ENCODE data around the gene RP2. TPM values are rescaled to one million over a fixed set of nuclear protein-coding genes. Genes with fewer than 3 reads are reported as not detected.

The RP2 gene
- total RNA-seq, 1 experiment from 2014 or later: 13.2 TPM

DNA sequence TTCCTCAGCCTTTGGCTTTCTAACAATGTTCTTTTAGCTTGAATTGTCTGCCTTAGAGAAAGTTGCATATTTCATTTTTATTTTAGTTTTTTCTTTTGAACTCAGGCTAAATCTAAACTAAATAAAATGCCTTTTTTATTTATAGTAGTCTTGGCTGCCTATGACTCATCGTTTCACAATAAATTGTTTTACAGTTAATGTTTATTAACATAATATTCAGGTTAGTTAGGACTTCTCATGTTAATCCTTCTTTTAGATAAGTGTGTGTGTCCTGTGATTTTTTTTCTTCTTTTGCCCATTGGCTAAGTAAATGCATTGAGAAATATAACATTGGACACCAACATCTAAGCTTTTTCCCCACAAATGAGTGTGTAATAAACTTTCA, 1.6 kb downstream of the RP2 start:
- DNase-seq (ENCODE audit: low read depth): no peak
- in situ Hi-C loops (cut with HindIII; ENCODE audit: low pct_unique_long_range_greater_than_20kb, low sequenced_read_pairs): no loop called here

DNA sequence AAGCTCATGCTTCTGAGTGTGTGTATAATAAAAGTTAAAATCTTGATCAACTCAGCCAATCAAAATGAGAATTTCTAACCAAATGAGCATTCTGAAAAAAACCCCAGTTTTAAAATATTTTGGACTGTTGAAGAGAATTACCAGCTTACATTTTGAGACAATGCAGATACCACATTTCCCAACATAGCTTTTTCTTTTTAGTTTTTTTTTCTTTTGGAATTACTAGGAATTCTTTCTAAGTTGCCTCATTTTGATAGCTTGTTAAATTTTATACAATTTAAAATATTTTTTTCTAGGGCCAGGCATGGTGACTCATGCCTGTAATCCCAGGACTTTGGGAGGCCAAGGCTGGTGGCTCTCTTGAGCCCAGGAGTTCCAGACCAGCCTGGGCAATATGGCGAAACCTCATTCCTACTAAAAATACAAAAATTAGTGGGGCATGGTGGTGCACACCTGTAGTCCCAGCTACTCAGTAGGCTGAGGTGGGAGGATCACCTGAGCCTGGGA, 2.2 kb downstream of the RP2 start:
- in situ Hi-C loops (cut with HindIII; ENCODE audit: low pct_unique_long_range_greater_than_20kb, low sequenced_read_pairs): no loop called here
- no peak for DNase-seq (ENCODE audit: low read depth)

DNA sequence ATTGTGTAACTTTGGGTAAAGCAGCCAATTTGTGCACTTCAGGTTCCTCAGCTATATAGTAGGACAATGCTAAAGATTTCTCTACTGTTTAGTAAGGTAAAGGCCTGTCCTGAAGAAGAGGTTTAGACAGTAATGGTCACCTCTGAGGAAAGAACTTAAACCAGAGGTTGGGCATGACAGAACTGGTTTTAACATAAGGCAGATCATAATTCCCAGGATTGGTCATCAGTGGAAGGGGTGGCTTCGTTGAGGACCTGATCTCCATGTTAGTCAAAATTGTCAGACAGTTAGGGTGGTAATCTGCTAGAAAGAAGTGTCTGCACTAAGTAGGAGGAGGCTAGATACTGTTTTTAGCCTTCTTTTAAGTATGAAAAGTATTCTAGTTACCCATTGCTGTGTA, 4.1 kb downstream of the RP2 start:
- in situ Hi-C loops (cut with HindIII; ENCODE audit: low pct_unique_long_range_greater_than_20kb, low sequenced_read_pairs): no loop called here
- DNase-seq (ENCODE audit: low read depth): no peak

GRCh38 chrX:46841346-46841745, 4.5 kb downstream of the RP2 start:
- no peak for DNase-seq (ENCODE audit: low read depth)
- in situ Hi-C loops (cut with HindIII; ENCODE audit: low pct_unique_long_range_greater_than_20kb, low sequenced_read_pairs): no loop called here

DNA sequence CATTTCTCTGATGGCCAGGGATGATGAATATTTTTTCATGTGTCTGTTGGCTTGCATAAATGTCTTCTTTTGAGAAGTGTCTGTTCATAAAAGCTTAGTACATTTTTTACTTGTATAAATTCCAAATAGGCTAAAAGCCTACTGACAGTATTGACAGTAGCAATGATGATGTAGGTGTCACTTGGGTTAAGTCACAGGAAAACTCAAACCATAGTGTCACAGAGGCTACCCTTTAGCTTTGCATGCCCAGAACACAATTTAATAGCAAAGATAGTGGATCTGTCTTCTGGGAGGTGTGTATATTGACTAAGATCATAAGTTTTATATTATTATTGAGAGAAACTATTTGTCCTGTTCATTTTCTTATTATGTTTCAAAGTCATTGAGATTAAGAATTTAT, 8.1 kb downstream of the RP2 start:
- in situ Hi-C loops (cut with HindIII; ENCODE audit: low pct_unique_long_range_greater_than_20kb, low sequenced_read_pairs): no loop called here
- DNase-seq (ENCODE audit: low read depth): no peak

DNA sequence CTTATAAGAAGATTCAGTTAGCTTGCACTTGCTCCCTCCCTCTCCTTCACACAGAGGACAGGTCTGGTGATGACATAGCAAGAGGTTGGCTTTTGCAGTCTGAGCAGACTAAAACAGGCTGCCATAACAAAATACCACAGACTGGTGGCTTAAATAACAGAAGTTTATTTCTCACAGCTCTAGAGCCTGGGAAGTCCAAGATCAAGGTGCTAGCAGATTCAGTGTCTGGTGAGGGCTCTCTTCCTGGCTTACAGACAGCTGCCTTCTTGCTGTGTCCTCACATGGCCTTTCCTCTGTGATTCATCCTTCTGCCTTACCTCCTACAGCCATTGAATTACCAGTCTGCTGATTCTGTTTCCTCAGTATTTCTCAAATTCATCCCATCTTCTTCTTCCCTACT, 13.1 kb downstream of the RP2 start:
- no peak for DNase-seq (ENCODE audit: low read depth)
- in situ Hi-C loops (cut with HindIII; ENCODE audit: low pct_unique_long_range_greater_than_20kb, low sequenced_read_pairs): no loop called here

DNA sequence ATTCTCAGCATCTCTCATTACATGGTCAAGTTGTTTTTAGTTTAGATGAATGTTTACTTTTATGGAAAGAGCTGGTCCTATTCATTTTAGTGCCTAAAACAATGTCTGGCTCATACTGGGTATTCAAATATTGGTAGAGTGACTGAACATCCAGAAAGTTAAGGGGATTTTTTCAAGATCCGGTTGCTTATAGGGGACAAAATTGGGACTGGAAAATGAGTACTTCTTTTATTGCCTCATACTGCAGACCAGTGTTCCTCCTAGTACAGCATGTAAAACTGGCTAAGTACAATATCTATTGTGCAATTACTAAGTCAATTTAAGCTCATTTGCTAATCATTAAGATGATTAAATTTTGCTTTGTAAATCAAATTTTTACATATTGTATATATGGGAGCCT, 13.9 kb downstream of the RP2 start:
- no peak for DNase-seq (ENCODE audit: low read depth)
- in situ Hi-C loops (cut with HindIII; ENCODE audit: low pct_unique_long_range_greater_than_20kb, low sequenced_read_pairs): no loop called here

DNA sequence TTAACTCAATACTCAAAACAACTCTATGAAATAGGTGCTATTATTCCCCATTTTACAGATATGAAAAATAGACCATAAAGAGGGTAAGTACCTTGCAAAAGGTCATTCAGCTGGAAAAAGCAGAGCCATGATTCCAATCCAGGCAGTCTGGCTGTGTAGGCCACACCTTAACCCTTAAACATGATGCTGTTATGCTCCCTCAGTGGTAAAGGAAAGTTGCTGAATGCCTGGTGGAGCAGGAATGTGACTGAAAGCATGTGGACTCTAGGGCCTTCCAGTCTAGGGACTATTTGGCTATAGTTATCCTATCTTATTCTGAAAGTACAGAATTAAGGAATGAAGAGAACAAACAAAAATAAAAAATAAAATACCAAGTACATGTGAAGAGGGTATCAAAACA, 19.6 kb downstream of the RP2 start:
- in situ Hi-C loops (cut with HindIII; ENCODE audit: low pct_unique_long_range_greater_than_20kb, low sequenced_read_pairs): no loop called here
- DNase-seq (ENCODE audit: low read depth): no peak

GRCh38 chrX:46860557-46860956, 23.7 kb downstream of the RP2 start:
- in situ Hi-C loops (cut with HindIII; ENCODE audit: low pct_unique_long_range_greater_than_20kb, low sequenced_read_pairs): no loop called here
- no peak for DNase-seq (ENCODE audit: low read depth)

- in situ Hi-C loops (cut with HindIII; ENCODE audit: low pct_unique_long_range_greater_than_20kb, low sequenced_read_pairs): no loop called here
- no peak for DNase-seq (ENCODE audit: low read depth)
These were observed 26.2 kb downstream of the RP2 start for GRCh38 chrX:46863072-46863471.

DNA sequence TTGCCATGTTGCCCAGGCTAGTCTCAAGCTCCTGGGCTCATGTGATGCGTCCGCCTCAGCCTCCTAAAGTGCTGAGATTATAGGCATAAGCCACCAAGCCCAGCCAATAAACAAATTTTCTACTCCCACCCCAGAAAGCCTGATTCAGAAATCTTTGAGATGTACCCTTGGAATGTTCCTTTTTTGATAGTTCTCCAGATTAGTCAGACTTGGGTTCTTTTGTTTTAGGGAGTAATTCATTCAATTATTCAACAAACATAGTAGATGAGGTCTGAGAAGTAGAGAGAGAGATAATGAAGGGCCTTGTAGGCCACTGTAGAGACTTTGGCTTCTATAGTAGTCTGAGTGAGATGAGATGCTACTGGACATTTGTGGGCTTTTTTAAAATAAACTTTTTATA, 27.8 kb downstream of the RP2 start:
- in situ Hi-C loops (cut with HindIII; ENCODE audit: low pct_unique_long_range_greater_than_20kb, low sequenced_read_pairs): no loop called here
- no peak for DNase-seq (ENCODE audit: low read depth)

- in situ Hi-C loops (cut with HindIII; ENCODE audit: low pct_unique_long_range_greater_than_20kb, low sequenced_read_pairs): no loop called here
- peak; percentile 48 for DNase-seq (ENCODE audit: low read depth)
These were observed 28.4 kb downstream of the RP2 start for GRCh38 chrX:46865281-46865680.

DNA sequence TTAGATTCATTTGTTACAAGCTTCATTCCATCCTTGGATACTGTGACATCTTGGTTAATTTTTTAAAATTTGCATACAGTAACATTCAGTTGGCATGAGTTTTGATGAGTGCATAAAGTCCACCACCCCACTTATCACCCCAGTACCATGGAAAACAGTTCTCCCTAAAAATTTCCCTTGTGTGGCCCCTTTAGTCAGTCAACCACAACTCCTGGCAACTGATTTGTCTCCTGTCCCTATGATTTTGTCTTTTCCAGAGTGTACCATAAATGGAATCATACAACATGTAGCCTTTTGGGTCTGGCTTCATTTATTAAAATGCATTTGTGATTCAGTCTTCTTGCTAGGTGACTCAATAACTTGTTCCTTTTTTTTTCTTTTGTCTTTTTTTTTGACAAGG, 29.9 kb downstream of the RP2 start:
- DNase-seq (ENCODE audit: low read depth): no peak
- in situ Hi-C loops (cut with HindIII; ENCODE audit: low pct_unique_long_range_greater_than_20kb, low sequenced_read_pairs): no loop called here

GRCh38 chrX:46873746-46874145, 36.9 kb downstream of the RP2 start:
- DNase-seq (ENCODE audit: low read depth): no peak
- in situ Hi-C loops (cut with HindIII; ENCODE audit: low pct_unique_long_range_greater_than_20kb, low sequenced_read_pairs): no loop called here

- DNase-seq (ENCODE audit: low read depth): no peak
- in situ Hi-C loops (cut with HindIII; ENCODE audit: low pct_unique_long_range_greater_than_20kb, low sequenced_read_pairs): no loop called here
These were observed 40.1 kb downstream of the RP2 start for GRCh38 chrX:46876901-46877300.

GRCh38 chrX:46882266-46882665, 45.4 kb downstream of the RP2 start:
- no peak for DNase-seq (ENCODE audit: low read depth)
- in situ Hi-C loops (cut with HindIII; ENCODE audit: low pct_unique_long_range_greater_than_20kb, low sequenced_read_pairs): no loop called here

- in situ Hi-C loops (cut with HindIII; ENCODE audit: low pct_unique_long_range_greater_than_20kb, low sequenced_read_pairs): no loop called here
- DNase-seq (ENCODE audit: low read depth): no peak
These were observed 48.0 kb downstream of the RP2 start for GRCh38 chrX:46884799-46885198.

DNA sequence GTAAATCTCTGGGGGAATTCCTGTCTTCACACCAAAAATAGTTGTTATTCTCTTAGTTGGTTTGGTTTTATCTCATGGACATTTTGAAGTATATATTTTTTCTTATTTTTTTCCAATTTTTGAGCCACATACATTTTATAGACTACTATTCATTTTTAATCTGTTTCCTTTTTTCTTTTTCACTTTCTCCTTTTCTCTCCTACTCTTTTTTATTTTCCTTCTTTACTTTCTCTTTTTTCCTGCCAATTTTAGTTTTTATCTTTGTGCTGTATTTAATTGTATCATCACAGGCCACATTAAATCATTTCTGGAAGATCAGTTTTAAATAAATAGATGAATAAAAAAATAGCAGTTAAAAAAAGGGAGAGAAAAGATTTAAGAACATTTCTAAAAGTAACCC, 61.4 kb downstream of the RP2 start:
- in situ Hi-C loops (cut with HindIII; ENCODE audit: low pct_unique_long_range_greater_than_20kb, low sequenced_read_pairs): no loop called here
- no peak for DNase-seq (ENCODE audit: low read depth)

DNA sequence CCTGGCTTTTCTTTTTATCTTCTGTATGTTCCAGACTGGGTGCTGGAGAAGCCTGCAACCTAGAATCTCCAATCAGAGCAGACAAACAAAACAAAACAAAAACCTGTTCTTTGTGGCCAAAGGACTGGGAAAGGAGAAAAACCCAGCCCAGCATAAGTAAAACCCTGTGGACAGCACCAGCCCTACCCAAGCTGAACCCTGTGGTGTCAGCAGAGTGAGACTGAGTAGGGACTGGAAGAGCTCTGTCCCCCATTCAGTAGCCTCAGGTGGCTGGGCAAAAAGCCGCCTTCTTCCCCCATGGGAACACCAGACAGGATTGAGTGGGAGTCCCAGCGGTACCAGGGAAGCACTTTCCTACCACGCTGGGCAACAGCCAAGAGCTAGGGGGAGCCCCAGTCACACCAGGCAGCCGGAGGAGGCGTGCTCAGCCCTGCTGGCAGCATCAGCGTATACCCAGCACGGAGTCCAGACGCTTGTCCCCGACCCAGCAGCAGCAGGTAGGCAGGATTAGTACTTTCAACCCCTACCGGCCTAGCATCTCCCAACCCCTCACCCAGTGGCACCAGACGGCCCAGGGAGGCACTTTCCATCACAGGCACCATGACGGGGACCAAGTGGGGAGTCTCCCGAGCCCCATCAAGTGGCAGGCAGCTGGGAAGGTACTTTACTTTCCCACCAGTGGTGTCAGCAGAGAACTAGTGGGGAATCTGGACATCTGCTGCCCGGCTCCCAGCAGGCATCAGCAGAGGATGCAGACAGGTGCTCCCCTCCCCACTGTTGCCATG, 66.8 kb downstream of the RP2 start:
- DNase-seq (ENCODE audit: low read depth): peak; percentile 80
- in situ Hi-C loops (cut with HindIII; ENCODE audit: low pct_unique_long_range_greater_than_20kb, low sequenced_read_pairs): no loop called here

DNA sequence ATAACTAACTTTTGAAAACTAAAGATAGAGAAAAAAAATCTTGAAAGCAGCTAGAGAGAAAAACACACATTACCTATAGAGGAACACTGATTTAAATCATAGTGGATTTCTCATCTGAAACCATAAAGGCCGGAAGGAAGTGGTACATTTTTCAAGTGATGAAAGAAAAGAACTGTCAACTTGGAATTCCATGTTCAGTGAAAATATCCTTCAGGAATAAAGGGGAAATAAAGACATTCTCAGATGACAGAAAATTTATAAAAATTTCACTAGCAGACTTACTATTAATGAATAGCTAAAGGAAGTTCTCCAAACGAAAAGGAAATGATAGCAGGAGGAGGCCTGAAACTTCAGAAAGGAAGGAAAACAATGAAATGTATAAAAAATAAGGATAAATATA, 67.8 kb downstream of the RP2 start:
- in situ Hi-C loops (cut with HindIII; ENCODE audit: low pct_unique_long_range_greater_than_20kb, low sequenced_read_pairs): no loop called here
- DNase-seq (ENCODE audit: low read depth): no peak
